Fibroblast of lung (primary cell): Measurements from ENCODE around the gene AGBL4. TPM values are rescaled to one million over a fixed set of nuclear protein-coding genes. Genes with fewer than 3 reads are reported as not detected.

Experiments used
- DNase-seq, 2 donors: peaks; one replicate each; pipeline versions ENCODE4 v3.0.0 to v3.0.0-alpha.2; 2010; ENCODE audit warnings: low read depth in 2 of 2
- H2AFZ ChIP-seq: 2 replicates; pipeline ENCODE4 v1.5.1; 2012; ENCODE audit warnings: low read length, control low read depth, inconsistent platforms
- H3K27ac ChIP-seq: 2 replicates; pipeline ENCODE4 v1.5.1; 2011; ENCODE audit warnings: low read length, control low read depth; ENCODE audit not compliant: insufficient read depth
- H3K27me3 ChIP-seq: 2 replicates; pipeline ENCODE4 v1.5.1; 2011; ENCODE audit warnings: mild to moderate bottlenecking, low read length; ENCODE audit not compliant: control insufficient read depth, insufficient read depth
- H3K36me3 ChIP-seq: 2 replicates; pipeline ENCODE4 v1.5.1; 2011; ENCODE audit warnings: low read length; ENCODE audit not compliant: control insufficient read depth, insufficient read depth
- H3K4me1 ChIP-seq: 2 replicates; pipeline ENCODE4 v1.5.1; 2011; ENCODE audit warnings: low read length; ENCODE audit not compliant: control insufficient read depth, insufficient read depth; ENCODE audit errors: extremely low read depth
- H3K4me2 ChIP-seq: 2 replicates; pipeline ENCODE4 v1.5.1; 2011; ENCODE audit warnings: low read length, control low read depth; ENCODE audit not compliant: insufficient read depth; ENCODE audit errors: extremely low read depth
- H3K4me3 ChIP-seq, 4 experiments: fragments of 200-600 bp in 1 of 4; sonication (generic) in 1 of 4; replicated peaks in 1 of 4; 2 replicates each; pipeline ENCODE4 v1.5.1; 2011 to 2016; ENCODE audit warnings: low read length in 4 of 4, low read depth in 3 of 4, mild to moderate bottlenecking in 3 of 4, control low read depth in 2 of 4, inconsistent platforms in 1 of 4, mixed read lengths in 1 of 4; ENCODE audit not compliant: insufficient read depth in 1 of 4; ENCODE audit errors: control extremely low read depth in 1 of 4
- H3K79me2 ChIP-seq: 2 replicates; pipeline ENCODE4 v1.5.1; 2012; ENCODE audit warnings: mild to moderate bottlenecking, low read length, inconsistent platforms; ENCODE audit not compliant: control insufficient read depth, insufficient read depth
- H3K9ac ChIP-seq: 2 replicates; pipeline ENCODE4 v1.5.1; 2011; ENCODE audit warnings: mild to moderate bottlenecking, low read length, control low read depth; ENCODE audit not compliant: insufficient read depth
- H3K9me3 ChIP-seq: 2 replicates; pipeline ENCODE4 v1.5.1; 2012; ENCODE audit warnings: low read depth, low read length; ENCODE audit not compliant: control insufficient read depth, insufficient read depth
- H4K20me1 ChIP-seq: 2 replicates; pipeline ENCODE4 v1.5.1; 2011; ENCODE audit warnings: low read length; ENCODE audit not compliant: control insufficient read depth, insufficient read depth; ENCODE audit errors: extremely low read depth
- EZH2 ChIP-seq: IDR thresholded peaks from 2 replicates; pipeline ENCODE4 v1.5.1; 2012; ENCODE audit warnings: low read length, control low read depth, mild to moderate bottlenecking; ENCODE audit errors: missing control alignments
- polyA plus RNA-seq, 2 donors: library from polyadenylated mRNA; depleted of rRNA in 1 of 2; stranded (reverse) in 1 of 2; unstranded in 1 of 2; fragments of >200 nt; gene quantifications; 2 replicates each; pipeline ENCODE4 v1.2.1, GENCODE V29; 2011 to 2012; ENCODE audit warnings: missing spikeins in 1 of 2
- total RNA-seq: library from RNA; depleted of rRNA; stranded (reverse); fragments of >200 nt; gene quantifications from 2 replicates; pipeline ENCODE4 v1.2.1, GENCODE V29; 2014
- TF ChIP-seq, protein P1 (sequence below), 2 donors: IDR thresholded peaks in 1 of 2; conservative IDR thresholded peaks in 1 of 2; 1 replicate in 1 of 2; 2 replicates in 1 of 2; pipeline ENCODE4 v1.5.1; 2011 to 2012; ENCODE audit warnings: low read length in 2 of 2, control low read depth in 1 of 2, inconsistent platforms in 1 of 2, low read depth in 1 of 2, mild to moderate bottlenecking in 1 of 2

AGBL4 gene
- total and polyA plus RNA-seq, 2 donors (not counting 1 experiment from before 2014, with no cell fraction given): not detected

DNA sequence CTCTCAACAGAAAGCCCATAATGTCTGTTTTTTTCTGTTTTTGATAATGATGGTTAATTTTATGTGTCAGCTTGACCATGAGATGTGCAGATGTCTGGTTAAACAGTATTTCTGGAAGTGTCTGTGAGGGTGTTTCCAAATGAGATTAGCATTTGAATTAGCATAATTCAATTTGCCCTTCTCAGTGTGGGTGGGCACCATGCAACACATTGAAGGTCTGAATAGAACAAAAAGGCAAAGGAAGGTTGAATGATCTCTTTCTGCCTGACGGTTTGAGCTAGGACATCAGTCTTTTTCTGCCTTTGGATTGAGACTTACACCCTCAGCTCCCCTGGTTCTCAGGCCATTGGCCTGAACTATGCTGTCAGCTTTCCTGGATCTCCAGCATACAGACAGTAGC, 1516.9 kb downstream of the AGBL4 start:
- H3K9me3 ChIP-seq: no peaks in the 10 kb centered on the region
- no peaks in the 10 kb centered on the region for H3K79me2 ChIP-seq
- H2AFZ ChIP-seq: no peak overlapping the region
- H3K36me3 ChIP-seq: no peaks in the 10 kb centered on the region
- H3K27ac ChIP-seq: no peak overlapping the region
- H3K27me3 ChIP-seq: no peaks in the 10 kb centered on the region
- no peaks in the 10 kb centered on the region for H3K4me1 ChIP-seq
- no peak overlapping the region for H3K9ac ChIP-seq
- no peaks in the 10 kb centered on the region for H4K20me1 ChIP-seq
- no peak for TF ChIP-seq EZH2
- TF ChIP-seq, protein P1, sequence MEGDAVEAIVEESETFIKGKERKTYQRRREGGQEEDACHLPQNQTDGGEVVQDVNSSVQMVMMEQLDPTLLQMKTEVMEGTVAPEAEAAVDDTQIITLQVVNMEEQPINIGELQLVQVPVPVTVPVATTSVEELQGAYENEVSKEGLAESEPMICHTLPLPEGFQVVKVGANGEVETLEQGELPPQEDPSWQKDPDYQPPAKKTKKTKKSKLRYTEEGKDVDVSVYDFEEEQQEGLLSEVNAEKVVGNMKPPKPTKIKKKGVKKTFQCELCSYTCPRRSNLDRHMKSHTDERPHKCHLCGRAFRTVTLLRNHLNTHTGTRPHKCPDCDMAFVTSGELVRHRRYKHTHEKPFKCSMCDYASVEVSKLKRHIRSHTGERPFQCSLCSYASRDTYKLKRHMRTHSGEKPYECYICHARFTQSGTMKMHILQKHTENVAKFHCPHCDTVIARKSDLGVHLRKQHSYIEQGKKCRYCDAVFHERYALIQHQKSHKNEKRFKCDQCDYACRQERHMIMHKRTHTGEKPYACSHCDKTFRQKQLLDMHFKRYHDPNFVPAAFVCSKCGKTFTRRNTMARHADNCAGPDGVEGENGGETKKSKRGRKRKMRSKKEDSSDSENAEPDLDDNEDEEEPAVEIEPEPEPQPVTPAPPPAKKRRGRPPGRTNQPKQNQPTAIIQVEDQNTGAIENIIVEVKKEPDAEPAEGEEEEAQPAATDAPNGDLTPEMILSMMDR (conservative IDR thresholded peaks at IDR 0.05 in 1 of 2, IDR thresholded peaks at IDR 0.05 in 1 of 2; ENCODE audit: low read depth in 1 of 2, low read length in 2 of 2): no peak
- H3K4me3 ChIP-seq: no peak overlapping the region
- H3K4me2 ChIP-seq: no peak overlapping the region
- DNase-seq: no peak

DNA sequence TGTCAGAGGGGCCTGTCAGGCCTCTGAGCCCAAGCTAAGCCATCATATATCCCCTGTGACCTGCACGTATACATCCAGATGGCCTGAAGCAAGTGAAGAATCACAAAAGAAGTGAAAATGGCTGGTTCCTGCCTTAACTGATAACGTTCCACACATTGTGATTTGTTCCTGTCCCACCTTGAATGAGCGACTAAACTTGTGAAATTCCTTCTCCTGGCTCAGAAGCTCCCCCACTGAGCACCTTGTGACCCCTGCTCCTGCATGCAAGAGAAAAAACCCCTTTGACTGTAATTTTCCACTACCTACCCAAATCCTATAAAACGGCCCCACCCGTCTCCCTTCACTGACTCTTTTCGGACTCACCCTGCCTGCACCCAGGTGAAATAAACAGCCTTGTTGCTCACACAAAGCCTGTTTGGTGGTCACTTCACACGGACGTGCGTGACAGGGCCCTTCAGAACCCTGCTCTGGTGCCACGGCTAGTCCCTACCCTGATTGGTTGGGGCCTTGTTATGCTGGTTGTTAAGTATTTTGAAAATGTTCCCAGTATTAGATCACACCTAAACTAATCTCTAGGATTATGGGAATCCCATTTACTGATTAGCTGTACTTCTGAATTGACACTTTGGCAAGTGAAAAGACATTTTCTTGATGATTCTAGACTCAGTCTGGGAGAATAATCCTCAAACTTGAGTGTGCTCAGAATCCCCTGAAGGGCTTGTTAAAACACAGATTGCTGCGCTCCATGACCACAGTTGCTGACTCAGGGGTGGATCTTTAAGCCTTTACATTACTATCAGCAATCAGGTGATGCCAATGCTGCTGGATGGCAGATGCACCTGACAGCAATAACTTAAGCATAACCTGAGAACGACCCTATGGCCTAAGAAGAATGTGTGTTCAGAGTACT, 1523.0 kb downstream of the AGBL4 start:
- Histone ChIP-seq H3K36me3 (no peaks in the 10 kb centered on the region), H2AFZ (no peak overlapping the region), H3K4me3 (no peak overlapping the region), H3K27me3 (no peaks in the 10 kb centered on the region), H4K20me1 (no peaks in the 10 kb centered on the region), H3K4me2 (no peak overlapping the region), H3K9ac (no peak overlapping the region), H3K4me1 (no peaks in the 10 kb centered on the region), H3K9me3 (no peaks in the 10 kb centered on the region), H3K27ac (no peak overlapping the region), H3K79me2 (no peaks in the 10 kb centered on the region)
- no peak for DNase-seq
- no peak for TF ChIP-seq EZH2
- TF ChIP-seq, protein P1 (conservative IDR thresholded peaks at IDR 0.05 in 1 of 2, IDR thresholded peaks at IDR 0.05 in 1 of 2; ENCODE audit: low read depth in 1 of 2, low read length in 2 of 2): no peak

DNA sequence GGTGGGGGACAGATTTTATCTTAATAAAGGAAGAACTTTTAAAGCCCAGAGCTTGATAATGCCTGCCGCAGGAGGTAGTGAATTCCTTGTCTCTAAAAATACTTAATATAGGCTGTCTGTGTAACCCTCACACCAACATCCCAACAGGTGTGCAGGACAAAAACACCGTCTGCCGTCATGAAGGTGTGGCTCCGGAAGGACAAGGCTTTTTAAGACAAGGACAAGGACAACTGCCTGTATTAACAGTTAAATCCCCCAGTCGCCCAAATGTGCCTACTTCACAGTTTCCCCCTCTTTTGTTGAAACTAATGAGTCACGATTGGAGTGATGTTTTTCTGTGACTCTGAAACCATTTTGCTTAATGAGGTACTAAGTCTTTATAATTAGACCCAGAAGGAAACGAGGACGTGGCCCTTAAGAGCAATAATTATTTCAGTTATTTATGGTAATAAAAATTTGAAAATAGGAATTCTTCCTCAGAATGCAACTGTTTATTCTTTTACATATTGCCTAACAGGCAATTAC, 1524.5 kb downstream of the AGBL4 start:
- no peak overlapping the region for H3K9ac ChIP-seq
- H3K36me3 ChIP-seq: no peaks in the 10 kb centered on the region
- no peaks in the 10 kb centered on the region for H4K20me1 ChIP-seq
- no peak overlapping the region for H3K4me3 ChIP-seq
- no peak overlapping the region for H3K27ac ChIP-seq
- H3K9me3 ChIP-seq: no peaks in the 10 kb centered on the region
- no peaks in the 10 kb centered on the region for H3K79me2 ChIP-seq
- TF ChIP-seq EZH2: no peak
- TF ChIP-seq, protein P1 (conservative IDR thresholded peaks at IDR 0.05 in 1 of 2, IDR thresholded peaks at IDR 0.05 in 1 of 2; ENCODE audit: low read depth in 1 of 2, low read length in 2 of 2): no peak
- H3K4me2 ChIP-seq: no peak overlapping the region
- DNase-seq: no peak
- H2AFZ ChIP-seq: no peak overlapping the region
- peaks cover 6% of the 10 kb centered on the region for H3K4me1 ChIP-seq
- no peaks in the 10 kb centered on the region for H3K27me3 ChIP-seq
